Measurements from ENCODE around the gene GBGT1.
A peak's percentile ranks its signal among the peaks of the same experiment; 100 is the strongest.

GBGT1 gene

GRCh38 chr9:133125941-133126696, 37.6 kb downstream of the GBGT1 start:
- no peak for DNase-seq (ENCODE audit: low read depth in 2 of 2)

- no peak for DNase-seq (ENCODE audit: low read depth in 2 of 2)
These were observed 38.8 kb downstream of the GBGT1 start for GRCh38 chr9:133124907-133125275.

- DNase-seq (ENCODE audit: low read depth in 2 of 2) = no peak
These were observed 39.4 kb downstream of the GBGT1 start for GRCh38 chr9:133124123-133124906.

GRCh38 chr9:133122935-133123611, 40.6 kb downstream of the GBGT1 start:
- no peak for DNase-seq (ENCODE audit: low read depth in 2 of 2)

GRCh38 chr9:133122605-133122934, 41.1 kb downstream of the GBGT1 start:
- DNase-seq (ENCODE audit: low read depth in 2 of 2) = no peak

GRCh38 chr9:133121915-133122550, 41.7 kb downstream of the GBGT1 start:
- no peak for DNase-seq (ENCODE audit: low read depth in 2 of 2)

- peak; percentile 79 to 82 for DNase-seq (ENCODE audit: low read depth in 2 of 2)
These were observed 42.4 kb downstream of the GBGT1 start, which contains the start of gene RALGDS for GRCh38 chr9:133121198-133121914. TSS of gene RALGDS (minus strand) at chr9:133121240. CDS start at chr9:133121154, 86 bp downstream.

GRCh38 chr9:133120501-133121197, 43.1 kb downstream of the GBGT1 start:
- no peak for DNase-seq (ENCODE audit: low read depth in 2 of 2)

GRCh38 chr9:133119846-133120500, 43.7 kb downstream of the GBGT1 start:
- no peak for DNase-seq (ENCODE audit: low read depth in 2 of 2)

GRCh38 chr9:133119103-133119845, 44.4 kb downstream of the GBGT1 start:
- no peak for DNase-seq (ENCODE audit: low read depth in 2 of 2)

- no peak for DNase-seq (ENCODE audit: low read depth in 2 of 2)
These were observed 45.1 kb downstream of the GBGT1 start for GRCh38 chr9:133118568-133118967.

GRCh38 chr9:133118179-133118520, 45.6 kb downstream of the GBGT1 start:
- no peak for DNase-seq (ENCODE audit: low read depth in 2 of 2)

GRCh38 chr9:133117271-133118178, 46.2 kb downstream of the GBGT1 start:
- DNase-seq (ENCODE audit: low read depth in 2 of 2) = no peak

GRCh38 chr9:133116346-133117231, 47.1 kb downstream of the GBGT1 start:
- no peak for DNase-seq (ENCODE audit: low read depth in 2 of 2)

- DNase-seq (ENCODE audit: low read depth in 2 of 2) = peak in 1 of 2 donors; percentile 46
These were observed 47.9 kb downstream of the GBGT1 start for GRCh38 chr9:133115604-133116345.

GRCh38 chr9:133114886-133115603, 48.7 kb downstream of the GBGT1 start:
- no peak for DNase-seq (ENCODE audit: low read depth in 2 of 2)
